Stimulated activated naive CD8-positive, alpha-beta T cell treated with anti-CD3 and anti-CD28 coated beads, Interleukin-15, amount 100 ng/mL, for 72 hours (primary cell): ENCODE measurements around the gene RDH13.

ENCODE experiments used
- ATAC-seq: fragments of 150-1000 bp; cut with Tn5 transposase; 2 replicates; pipeline ENCODE4 v1.10.0; 2021; ENCODE audit warnings: mild to moderate bottlenecking, moderate library complexity
- DNase-seq, 2 donors: peaks; one replicate each; pipeline ENCODE4 v3.0.0; 2021 to 2022
- H3K27ac Mint-ChIP-seq, 2 donors: one replicate each; pipeline ENCODE4 v1.8.0; 2022; ENCODE audit warnings: mild to moderate bottlenecking in 2 of 2, mixed read lengths in 2 of 2, moderate library complexity in 2 of 2
- H3K27me3 Mint-ChIP-seq: one replicate; pipeline ENCODE4 v1.8.0; 2022; ENCODE audit warnings: mixed read lengths
- H3K4me1 Mint-ChIP-seq: one replicate; pipeline ENCODE4 v1.8.0; 2022; ENCODE audit warnings: mild to moderate bottlenecking, mixed read lengths
- H3K4me3 Mint-ChIP-seq, 2 donors: one replicate each; pipeline ENCODE4 v1.8.0; 2022; ENCODE audit warnings: mild to moderate bottlenecking in 2 of 2, mixed read lengths in 2 of 2, moderate library complexity in 1 of 2
- H3K9me3 Mint-ChIP-seq, 2 donors: one replicate each; pipeline ENCODE4 v1.8.0; 2022; ENCODE audit warnings: mixed read lengths in 2 of 2

The RDH13 gene

DNA sequence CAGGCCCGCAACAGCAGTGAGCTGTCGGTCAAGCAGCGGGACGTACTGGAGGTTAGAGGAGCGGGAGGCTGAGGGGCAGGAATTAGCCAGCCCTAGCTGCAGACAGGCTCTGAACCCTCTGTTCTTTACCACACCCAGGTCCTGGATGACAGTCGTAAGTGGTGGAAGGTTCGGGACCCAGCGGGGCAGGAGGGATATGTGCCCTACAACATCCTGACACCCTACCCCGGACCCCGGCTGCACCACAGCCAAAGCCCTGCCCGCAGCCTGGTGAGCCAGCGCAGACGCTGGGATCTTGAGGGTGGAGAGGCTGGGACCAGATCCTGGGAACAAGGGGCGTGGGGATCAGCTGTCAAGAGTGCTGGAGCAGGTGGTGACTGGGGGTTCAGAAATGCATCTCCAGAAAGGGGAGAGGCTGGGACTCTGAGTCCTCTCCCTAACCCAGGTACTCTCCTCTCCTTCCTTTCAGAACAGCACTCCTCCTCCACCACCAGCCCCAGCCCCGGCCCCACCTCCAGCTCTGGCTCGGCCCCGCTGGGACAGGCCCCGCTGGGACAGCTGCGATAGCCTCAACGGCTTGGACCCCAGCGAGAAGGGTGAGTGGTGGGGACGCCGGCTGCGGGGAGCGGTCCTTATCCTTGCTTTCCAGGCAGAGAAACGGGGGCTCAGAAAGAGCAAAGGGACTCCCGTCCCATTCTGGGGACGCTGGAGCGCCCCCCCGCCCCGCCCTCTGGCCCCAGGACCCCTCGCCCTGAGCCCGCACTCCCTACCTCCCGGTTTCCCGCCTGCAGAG, 23.2 kb upstream of the RDH13 start:
- ATAC-seq (peak; percentile 2), DNase-seq (no peak)
- Mint-ChIP-seq H3K27me3 (peaks cover 86% of the 10 kb centered on the region), H3K27ac (peak overlapping the region in 1 of 2 donors; percentile 69), H3K4me1 (peaks cover 55% of the 10 kb centered on the region), H3K4me3 (peak overlapping the region in 1 of 2 donors; percentile 41), H3K9me3 (peaks cover 3 to 7% of the 10 kb centered on the region in 2 donors)

DNA sequence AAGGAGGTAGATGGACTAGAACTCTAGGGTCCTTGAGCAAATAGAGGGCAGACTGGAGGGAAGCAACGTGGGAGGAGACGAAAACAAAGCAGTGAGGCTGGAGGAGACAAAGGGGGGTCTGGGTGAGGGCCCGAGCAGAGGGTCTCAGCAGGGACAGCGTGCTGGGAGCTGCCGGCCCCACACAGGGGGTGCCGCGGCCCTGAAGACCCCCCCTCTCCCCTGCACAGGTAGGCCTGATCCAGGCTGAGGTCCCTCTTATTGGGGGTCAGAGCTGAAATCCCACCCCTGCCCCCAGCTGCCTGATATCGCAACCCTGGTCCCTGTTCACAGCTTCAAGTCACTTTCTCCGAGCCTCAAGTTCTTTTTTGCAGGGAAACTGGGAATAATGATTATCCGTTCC, 21.5 kb upstream of the RDH13 start:
- Mint-ChIP-seq H3K9me3 (peaks cover 3 to 8% of the 10 kb centered on the region in 2 donors), H3K27ac (no peak overlapping the region), H3K4me3 (no peak overlapping the region)

DNA sequence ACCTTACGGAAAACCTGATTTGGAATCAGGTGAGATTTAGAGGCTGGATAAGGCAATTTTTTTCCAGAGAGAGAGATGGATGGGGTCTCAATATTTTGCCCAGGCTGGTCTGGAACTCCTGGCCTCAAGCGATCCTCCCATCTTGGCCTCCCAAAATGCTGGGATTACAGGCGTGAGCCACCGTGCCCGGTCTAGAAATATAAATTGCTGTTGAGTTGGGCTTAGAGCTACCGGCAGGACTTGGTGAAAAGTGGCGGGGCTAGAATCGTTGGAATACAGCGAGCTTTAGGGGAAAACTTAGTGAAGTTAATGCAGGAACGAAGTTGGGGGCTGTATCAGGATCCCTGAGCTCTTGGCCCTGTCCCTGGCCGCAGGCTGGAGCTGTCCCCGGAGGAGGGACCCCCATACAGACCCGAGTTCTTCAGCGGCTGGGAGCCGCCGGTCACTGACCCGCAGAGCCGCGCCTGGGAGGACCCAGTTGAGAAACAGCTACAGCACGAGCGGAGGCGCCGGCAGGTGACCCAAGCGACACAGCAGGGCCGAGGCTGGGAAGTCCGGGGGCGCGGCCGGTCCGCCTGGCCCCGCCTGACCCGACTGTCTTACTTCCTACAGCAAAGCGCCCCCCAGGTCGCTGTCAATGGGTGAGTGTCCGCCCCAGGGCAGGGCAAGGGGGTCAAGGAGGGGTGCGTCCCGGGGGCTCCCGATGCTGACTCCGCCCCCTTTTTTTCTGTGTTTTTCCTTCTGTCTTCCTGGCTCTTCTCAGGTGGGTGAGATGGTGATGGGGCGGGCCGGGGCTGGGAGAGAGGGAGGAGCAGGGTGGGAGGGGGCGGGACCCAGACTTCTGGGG, 20.3 kb upstream of the RDH13 start:
- Mint-ChIP-seq H3K27me3 (peaks cover 92% of the 10 kb centered on the region), H3K4me1 (peaks cover 61% of the 10 kb centered on the region), H3K9me3 (peaks cover 3 to 12% of the 10 kb centered on the region in 2 donors), H3K4me3 (peak overlapping the region in 1 of 2 donors; percentile 84), H3K27ac (no peak overlapping the region)
- no peak for DNase-seq
- ATAC-seq = no peak

More for the DNA sequence above, 21.5 kb upstream of the RDH13 start:
- Mint-ChIP-seq H3K4me1 (peaks cover 67% of the 10 kb centered on the region), H3K27me3 (peaks cover 97% of the 10 kb centered on the region)
- ATAC-seq (no peak), DNase-seq (no peak)

DNA sequence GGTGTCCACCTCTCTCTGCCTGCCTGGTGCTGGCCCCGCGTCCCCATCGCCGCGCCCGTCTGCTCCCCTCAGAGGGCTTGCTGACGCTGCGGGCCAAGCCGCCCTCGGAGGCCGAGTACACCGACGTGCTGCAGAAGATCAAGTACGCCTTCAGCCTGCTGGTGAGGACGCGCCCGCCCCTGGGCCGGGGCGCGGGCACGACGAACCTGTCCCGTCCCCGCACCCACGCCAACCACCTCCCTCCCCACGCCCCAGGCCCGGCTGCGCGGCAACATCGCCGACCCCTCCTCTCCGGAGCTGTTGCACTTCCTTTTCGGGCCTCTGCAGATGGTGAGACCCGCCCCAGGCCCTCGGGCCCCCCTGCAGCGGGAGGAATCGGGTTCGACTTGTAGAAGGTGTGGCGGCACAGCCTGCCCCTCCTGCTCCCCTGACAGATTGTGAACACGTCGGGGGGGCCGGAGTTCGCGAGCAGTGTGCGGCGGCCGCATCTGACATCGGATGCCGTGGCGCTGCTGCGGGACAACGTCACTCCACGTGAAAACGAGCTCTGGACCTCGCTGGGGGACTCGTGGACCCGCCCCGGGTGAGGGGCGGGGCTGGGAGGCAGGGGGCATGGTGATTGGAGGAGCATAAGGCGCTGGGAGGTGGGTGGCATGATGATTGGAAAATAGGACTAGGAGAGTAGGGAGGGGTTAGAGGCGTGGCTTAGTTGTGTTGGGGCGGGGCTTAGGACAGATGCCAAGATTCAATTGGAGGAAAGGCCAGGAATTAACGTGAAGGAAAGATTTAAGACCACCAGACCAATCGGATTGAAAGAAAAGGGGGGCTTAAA, 19.3 kb upstream of the RDH13 start:
- Mint-ChIP-seq H3K4me3 (peak overlapping the region; percentile 84 to 88), H3K4me1 (peaks cover 51% of the 10 kb centered on the region), H3K9me3 (peaks cover 3 to 12% of the 10 kb centered on the region in 2 donors), H3K27me3 (peaks cover 82% of the 10 kb centered on the region), H3K27ac (no peak overlapping the region)
- ATAC-seq (no peak), DNase-seq (peak; percentile 42 to 49)

DNA sequence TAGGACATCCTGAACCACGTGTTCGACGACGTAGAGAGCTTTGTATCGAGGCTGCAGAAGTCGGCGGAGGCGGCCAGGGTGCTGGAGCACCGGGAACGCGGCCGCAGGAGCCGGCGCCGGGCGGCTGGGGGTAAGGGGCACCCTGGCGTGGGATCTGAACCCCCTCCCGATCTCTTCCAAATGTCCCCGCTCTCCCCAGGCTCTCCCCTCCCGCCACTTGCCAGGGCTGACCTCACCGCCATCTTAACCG, 18.7 kb upstream of the RDH13 start:
- Mint-ChIP-seq H3K27ac (no peak overlapping the region), H3K4me3 (peak overlapping the region; percentile 84 to 88)

DNA sequence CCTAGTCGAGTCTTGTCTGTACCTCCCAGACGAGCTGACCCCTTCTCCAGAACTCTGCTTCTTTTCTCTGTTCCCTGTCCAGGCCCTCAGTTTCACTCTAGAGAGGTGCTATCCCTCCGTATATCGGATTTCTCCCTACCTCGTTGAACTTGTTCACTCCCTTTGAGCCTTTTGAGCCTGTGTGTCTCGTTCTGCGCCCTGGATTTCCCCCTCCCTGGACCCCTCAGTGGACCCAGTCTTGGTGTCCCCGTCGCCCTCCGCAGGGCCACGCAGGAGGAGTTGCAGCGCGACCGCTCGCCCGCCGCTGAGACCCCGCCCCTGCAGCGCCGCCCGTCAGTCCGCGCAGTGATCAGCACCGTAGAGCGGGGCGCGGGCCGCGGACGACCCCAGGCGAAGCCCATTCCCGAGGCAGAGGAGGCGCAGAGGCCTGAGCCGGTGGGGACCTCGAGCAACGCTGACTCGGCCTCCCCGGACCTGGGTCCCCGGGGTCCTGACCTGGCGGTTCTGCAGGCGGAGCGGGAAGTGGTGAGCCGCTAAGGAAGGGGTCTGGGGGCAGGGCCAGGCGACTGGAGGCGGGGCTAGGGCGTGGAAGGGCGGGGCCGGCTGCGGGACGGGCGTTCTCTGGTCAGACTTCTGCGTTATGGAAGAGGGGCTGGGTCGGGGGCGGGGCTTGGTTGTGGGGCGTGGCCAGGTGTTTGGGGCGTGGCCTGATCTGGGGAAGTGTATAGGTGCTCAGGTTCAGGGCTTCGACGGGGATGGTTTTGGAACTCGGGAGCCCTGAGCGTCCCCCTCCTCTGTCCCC, 18.2 kb upstream of the RDH13 start:
- Mint-ChIP-seq H3K27me3 (peaks cover 74% of the 10 kb centered on the region), H3K4me3 (peak overlapping the region; percentile 84 to 88), H3K4me1 (peaks cover 47% of the 10 kb centered on the region), H3K9me3 (peaks cover 3 to 12% of the 10 kb centered on the region in 2 donors), H3K27ac (no peak overlapping the region)
- DNase-seq = peak; percentile 91 to 93
- peak; percentile 83 for ATAC-seq

More for the DNA sequence above, 18.7 kb upstream of the RDH13 start:
- H3K9me3 Mint-ChIP-seq = peaks cover 3 to 12% of the 10 kb centered on the region in 2 donors
- peaks cover 47% of the 10 kb centered on the region for H3K4me1 Mint-ChIP-seq
- ATAC-seq = no peak
- no peak for DNase-seq
- peaks cover 77% of the 10 kb centered on the region for H3K27me3 Mint-ChIP-seq

DNA sequence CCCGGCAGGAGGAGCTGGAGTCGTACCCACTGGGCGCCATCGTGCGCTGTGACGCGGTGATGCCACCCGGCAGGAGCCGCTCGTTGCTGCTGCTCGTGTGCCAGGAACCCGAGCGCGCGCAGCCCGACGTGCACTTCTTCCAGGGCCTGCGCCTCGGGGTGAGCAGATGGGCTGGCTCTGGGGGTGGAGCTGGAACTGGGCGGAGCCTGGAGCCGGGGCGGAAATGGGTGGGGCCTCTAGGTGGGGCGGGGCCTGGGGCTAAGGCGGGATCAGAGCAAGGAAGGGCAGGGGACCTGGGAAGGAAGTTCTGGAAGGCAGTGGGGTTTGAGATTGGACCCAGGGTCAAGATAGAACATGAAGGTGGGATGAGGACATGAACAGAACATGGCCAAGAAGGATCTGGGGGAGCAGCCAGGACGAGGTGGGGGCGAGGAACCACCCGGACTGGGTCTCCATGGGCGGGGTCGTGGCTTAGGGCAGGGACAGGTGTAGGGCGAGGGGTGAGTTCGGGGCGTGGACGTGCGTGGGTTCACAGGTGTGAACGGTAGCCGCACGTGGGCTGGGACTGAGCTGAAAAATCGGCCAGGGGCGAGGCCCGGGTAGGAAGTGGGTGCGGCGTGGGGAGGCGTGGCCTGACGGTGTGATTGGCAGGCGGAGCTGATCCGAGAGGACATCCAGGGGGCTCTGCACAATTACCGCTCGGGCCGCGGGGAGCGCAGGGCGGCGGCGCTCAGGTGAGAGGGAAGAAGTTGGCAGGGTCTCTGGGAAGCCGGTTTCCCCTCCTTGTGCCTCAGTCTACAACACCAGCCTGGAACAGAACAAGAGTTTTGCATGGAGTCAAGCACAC, 17.4 kb upstream of the RDH13 start:
- peak; percentile 80 for ATAC-seq
- Mint-ChIP-seq H3K4me1 (peaks cover 47% of the 10 kb centered on the region), H3K9me3 (peaks cover 3 to 12% of the 10 kb centered on the region in 2 donors), H3K27me3 (peaks cover 71% of the 10 kb centered on the region), H3K4me3 (peak overlapping the region; percentile 84 to 88), H3K27ac (peak overlapping the region; percentile 31 to 79)
- DNase-seq = peak; percentile 76 to 80

DNA sequence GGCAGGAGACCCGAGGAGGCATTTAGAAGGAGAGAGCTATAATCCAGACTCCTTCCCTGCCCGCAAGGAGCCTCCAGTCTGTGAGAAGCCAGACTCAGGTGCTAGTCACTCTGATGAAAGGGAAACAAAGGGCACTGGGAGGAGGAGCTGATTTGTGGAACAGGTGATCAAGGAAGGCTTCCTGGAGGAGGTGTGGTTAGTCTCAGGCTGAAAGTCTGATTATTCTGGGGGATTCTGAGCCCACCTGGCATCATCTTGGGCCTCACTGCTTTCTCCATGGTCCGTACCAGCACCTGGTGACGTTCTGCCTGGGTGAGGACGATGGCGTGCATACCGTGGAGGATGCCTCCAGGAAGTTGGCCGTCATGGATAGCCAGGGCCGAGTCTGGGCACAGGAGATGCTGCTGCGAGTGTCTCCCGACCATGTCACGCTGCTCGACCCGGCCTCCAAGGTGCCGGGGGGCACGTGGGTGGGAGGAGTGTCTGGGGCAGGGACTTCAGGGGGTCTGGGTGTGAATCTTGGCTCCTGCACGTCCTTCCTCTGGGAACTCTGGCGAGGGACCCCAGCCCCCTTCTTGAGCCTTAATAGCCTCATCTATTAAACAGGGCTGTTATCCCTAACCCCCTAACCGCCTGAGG, 16.6 kb upstream of the RDH13 start:
- H3K4me1 Mint-ChIP-seq = peaks cover 47% of the 10 kb centered on the region
- H3K9me3 Mint-ChIP-seq = peaks cover 3 to 12% of the 10 kb centered on the region in 2 donors
- H3K27ac Mint-ChIP-seq = no peak overlapping the region
- peak overlapping the region; percentile 47 to 88 for H3K4me3 Mint-ChIP-seq
- DNase-seq (no peak), ATAC-seq (no peak)
- peaks cover 71% of the 10 kb centered on the region for H3K27me3 Mint-ChIP-seq

DNA sequence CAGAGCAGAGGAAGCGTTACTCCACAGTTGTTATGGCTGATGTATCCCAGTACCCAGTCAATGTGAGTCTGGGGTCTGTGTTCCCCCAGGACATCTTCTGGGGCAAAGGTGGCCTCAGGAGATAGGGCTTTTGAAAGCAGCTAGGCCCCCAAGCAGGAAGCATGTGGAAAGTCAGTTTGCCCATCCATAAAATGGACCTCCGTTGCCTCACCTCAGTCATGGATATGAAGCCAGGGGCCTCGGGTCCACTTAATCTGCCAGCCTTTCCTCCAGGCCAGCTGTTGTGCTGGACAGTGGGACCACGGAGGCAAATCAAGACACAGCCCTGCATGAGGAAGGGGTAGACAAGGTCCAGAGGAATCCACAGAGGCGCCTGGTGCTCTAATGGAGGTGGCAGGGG, 16.0 kb upstream of the RDH13 start:
- H3K4me1 Mint-ChIP-seq = peaks cover 47% of the 10 kb centered on the region
- DNase-seq (no peak), ATAC-seq (no peak)
- peaks cover 71% of the 10 kb centered on the region for H3K27me3 Mint-ChIP-seq
- H3K27ac Mint-ChIP-seq = peak overlapping the region in 1 of 2 donors; percentile 48
- H3K4me3 Mint-ChIP-seq = peak overlapping the region; percentile 46 to 47
- H3K9me3 Mint-ChIP-seq = peaks cover 3 to 12% of the 10 kb centered on the region in 2 donors

DNA sequence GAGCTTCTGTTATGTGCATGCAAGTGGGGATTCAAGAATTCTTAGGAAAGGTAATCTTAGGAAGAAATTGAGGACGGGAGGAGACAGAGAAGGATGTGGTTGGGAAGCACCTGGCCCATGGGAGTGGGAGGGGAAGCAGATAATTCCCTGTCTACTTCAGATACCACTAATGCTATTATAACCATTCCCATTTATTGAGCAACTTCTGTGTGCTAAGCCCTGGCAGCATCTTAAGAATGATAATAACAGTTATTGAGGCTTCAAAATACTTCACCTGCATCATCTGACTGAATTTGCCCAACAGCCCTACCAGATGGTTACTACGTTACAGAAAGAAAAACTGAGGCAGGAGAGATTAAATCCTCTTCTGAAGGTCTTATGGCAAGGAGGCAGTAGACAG, 14.2 kb upstream of the RDH13 start:
- ATAC-seq = no peak
- Mint-ChIP-seq H3K27me3 (peaks cover 68% of the 10 kb centered on the region), H3K9me3 (peaks cover 0 to 6% of the 10 kb centered on the region in 2 donors), H3K4me3 (no peak overlapping the region), H3K27ac (no peak overlapping the region), H3K4me1 (peaks cover 32% of the 10 kb centered on the region)
- no peak for DNase-seq

DNA sequence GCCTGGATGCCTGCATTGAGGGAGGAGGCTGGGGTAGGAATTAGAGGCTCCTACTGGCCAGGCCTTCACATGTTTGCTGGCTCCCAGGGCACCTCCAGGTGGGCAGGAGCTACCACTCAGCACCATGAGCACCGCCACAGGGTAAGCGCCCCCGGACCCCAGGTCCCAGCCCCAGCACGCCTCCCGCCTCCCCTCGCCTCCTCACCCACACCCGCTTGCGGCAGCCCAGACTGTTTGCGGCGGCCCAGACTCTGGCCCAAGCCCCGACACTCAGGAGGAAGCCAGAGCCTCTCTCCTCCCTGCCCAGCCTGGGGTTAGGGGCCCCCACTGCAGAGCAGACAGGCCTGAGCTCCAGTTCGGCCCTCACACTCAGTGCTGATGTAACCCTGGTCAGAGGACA, 13.4 kb upstream of the RDH13 start:
- Mint-ChIP-seq H3K4me1 (peaks cover 25% of the 10 kb centered on the region), H3K27me3 (peaks cover 68% of the 10 kb centered on the region), H3K9me3 (peaks cover 0 to 6% of the 10 kb centered on the region in 2 donors), H3K4me3 (no peak overlapping the region), H3K27ac (no peak overlapping the region)
- ATAC-seq = no peak
- no peak for DNase-seq

DNA sequence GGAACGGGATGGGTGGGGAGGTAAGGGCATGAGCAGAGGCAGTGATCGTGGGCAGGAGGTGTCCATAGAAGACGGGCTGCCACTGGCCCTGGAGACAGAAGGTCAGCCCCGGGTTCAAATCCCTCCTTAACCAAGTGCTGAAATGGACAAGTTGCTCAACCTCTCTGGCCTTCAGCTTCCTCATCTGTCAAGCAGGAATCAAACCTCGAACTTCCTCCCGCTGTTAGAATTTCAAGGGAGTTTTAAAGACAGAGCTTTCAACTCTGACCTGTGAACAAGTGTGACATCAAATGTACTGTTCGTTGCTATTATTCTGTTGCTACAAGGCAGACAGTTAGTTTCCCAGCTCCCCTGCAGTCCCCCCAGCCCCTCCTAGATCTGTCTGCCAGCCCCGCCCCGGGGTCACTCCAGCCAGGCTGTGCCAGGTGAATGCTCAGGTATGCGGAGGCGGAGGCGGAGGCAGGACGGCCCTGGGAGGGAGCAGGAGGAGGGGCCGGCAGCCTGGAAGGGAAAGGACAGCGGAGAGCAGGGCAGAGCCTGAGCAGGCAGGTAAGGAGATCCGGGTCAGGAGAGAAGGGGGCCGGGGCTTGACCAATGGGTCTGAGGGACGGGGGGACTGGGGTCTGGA, 12.5 kb upstream of the RDH13 start, which contains the start of gene EPS8L1:
EPS8L1 (plus strand) TSS at position 499 of the 628 bp plus-strand sequence. CDS start 576 bp downstream, outside the sequence.
- no peak for ATAC-seq
- Mint-ChIP-seq H3K27ac (no peak within 1 kb of the TSS), H3K4me1 (peaks cover 16% of the 10 kb centered on the region), H3K4me3 (no peak within 1 kb of the TSS), H3K9me3 (peaks cover 0 to 6% of the 10 kb centered on the region in 2 donors), H3K27me3 (peaks cover 68% of the 10 kb centered on the region)
- DNase-seq = no peak

DNA sequence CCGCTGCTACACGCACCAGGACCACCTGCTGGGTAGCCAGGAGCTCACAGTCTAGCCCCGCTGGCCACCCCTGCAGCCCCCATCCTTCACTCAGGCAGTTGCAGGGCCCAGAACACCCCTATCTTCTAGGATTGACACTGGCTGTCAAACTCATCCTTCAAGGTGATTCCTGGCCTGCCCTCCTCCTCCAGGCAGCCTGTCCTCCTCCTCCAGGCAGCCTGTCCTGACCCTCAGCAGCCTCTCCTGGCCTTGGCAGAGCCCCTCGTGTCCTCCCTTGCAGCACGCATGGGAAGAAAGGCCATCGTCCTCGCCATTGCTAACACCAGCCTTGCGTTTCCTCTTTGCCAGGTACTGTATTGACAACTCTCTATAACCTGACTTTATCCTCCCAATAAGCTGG, 9.0 kb upstream of the RDH13 start:
- no peak overlapping the region for H3K4me3 Mint-ChIP-seq
- H3K4me1 Mint-ChIP-seq = peaks cover 10% of the 10 kb centered on the region
- ATAC-seq = no peak
- peaks cover 86% of the 10 kb centered on the region for H3K27me3 Mint-ChIP-seq
- H3K9me3 Mint-ChIP-seq = no peaks in the 10 kb centered on the region
- H3K27ac Mint-ChIP-seq = peak overlapping the region in 1 of 2 donors; percentile 48
- no peak for DNase-seq
